WTC11 (cell line): ENCODE data around the gene CASP6. TPM values are rescaled to one million over a fixed set of nuclear protein-coding genes. Genes with fewer than 3 reads are reported as not detected.

Experiments used
- ATAC-seq: fragments of 200-7000 bp; cut with Tn5 transposase; 2 replicates; pipeline ENCODE4 v1.10.0; 2021; ENCODE audit warnings: mild to moderate bottlenecking, moderate library complexity
- CTCF ChIA-PET: fragments of 300-600 bp; sonication (Branson Sonifier 250); formaldehyde crosslinking; loops from one replicate; lab custom pipeline; 2021; ENCODE audit warnings: antibody characterized with exemption; lab: Charles Lee
- POLR2A ChIA-PET: fragments of 350-600 bp; sonication (Branson Sonifier 250); formaldehyde crosslinking; loops from one replicate; lab custom pipeline; 2021; ENCODE audit warnings: antibody characterized with exemption; lab: Charles Lee
- DNase-seq: peaks from one replicate; pipeline ENCODE4 v3.0.0; 2021; ENCODE audit warnings: low spot score
- H3K27ac Mint-ChIP-seq: 2 replicates; pipeline ENCODE4 v1.8.0; 2021; ENCODE audit warnings: mixed read lengths
- H3K27me3 Mint-ChIP-seq: 2 replicates; pipeline ENCODE4 v1.8.0; 2021; ENCODE audit warnings: low read depth, mild to moderate bottlenecking, moderate library complexity, mixed read lengths
- H3K36me3 Mint-ChIP-seq: 2 replicates; pipeline ENCODE4 v1.8.0; 2021; ENCODE audit warnings: mixed read lengths
- H3K4me1 Mint-ChIP-seq: 2 replicates; pipeline ENCODE4 v1.8.0; 2022; ENCODE audit warnings: mixed read lengths
- H3K4me3 Mint-ChIP-seq: 2 replicates; pipeline ENCODE4 v1.8.0; 2021; ENCODE audit warnings: mild to moderate bottlenecking, moderate library complexity, mixed read lengths
- H3K9me3 Mint-ChIP-seq: 2 replicates; pipeline ENCODE4 v1.8.0; 2021; ENCODE audit warnings: mixed read lengths
- AR ChIP-seq: fragments of 250-450 bp; sonication (Bioruptor Pico); IDR thresholded peaks from 2 replicates; pipeline ENCODE4 v1.9.0; 2021; ENCODE audit warnings: mild to moderate bottlenecking
- ATF6 ChIP-seq: sonication (generic); formaldehyde crosslinking; IDR thresholded peaks from 2 replicates; pipeline ENCODE4 v1.8.1; 2023; ENCODE audit warnings: mild to moderate bottlenecking, missing genetic modification reagents
- ERG ChIP-seq: fragments of 250-450 bp; sonication (Bioruptor Pico); IDR thresholded peaks from 2 replicates; pipeline ENCODE4 v1.8.0; 2021; ENCODE audit warnings: mild to moderate bottlenecking
- ESRRA ChIP-seq: sonication (generic); formaldehyde crosslinking; IDR thresholded peaks from 2 replicates; pipeline ENCODE4 v1.8.1; 2022; ENCODE audit warnings: mild to moderate bottlenecking, missing genetic modification reagents, borderline replicate concordance
- HMGXB4 ChIP-seq: sonication (generic); formaldehyde crosslinking; IDR thresholded peaks from 2 replicates; pipeline ENCODE4 v1.8.1; 2023; ENCODE audit warnings: mild to moderate bottlenecking, moderate library complexity, missing genetic modification reagents
- NFE2L1 ChIP-seq: sonication (generic); formaldehyde crosslinking; IDR thresholded peaks from 2 replicates; pipeline ENCODE4 v1.8.1; 2023; ENCODE audit warnings: missing genetic modification reagents
- PRRX2 ChIP-seq: fragments of 250-450 bp; sonication (Bioruptor Pico); IDR thresholded peaks from 2 replicates; pipeline ENCODE4 v1.8.0; 2021; ENCODE audit warnings: mild to moderate bottlenecking
- TP53 ChIP-seq: sonication (generic); formaldehyde crosslinking; IDR thresholded peaks from 2 replicates; pipeline ENCODE4 v1.8.1; 2023; ENCODE audit warnings: mild to moderate bottlenecking, missing genetic modification reagents
- ZNF281 ChIP-seq: sonication (generic); formaldehyde crosslinking; IDR thresholded peaks from 2 replicates; pipeline ENCODE4 v1.8.0; 2023; ENCODE audit warnings: mild to moderate bottlenecking, missing genetic modification reagents
- ZNF512 ChIP-seq: sonication (generic); formaldehyde crosslinking; IDR thresholded peaks from 2 replicates; pipeline ENCODE4 v1.8.1; 2022; ENCODE audit warnings: missing genetic modification reagents, borderline replicate concordance
- total RNA-seq: library from RNA; stranded (reverse); gene quantifications from 3 replicates; pipeline ENCODE4 v1.2.3, GENCODE V29; 2021

Gene CASP6
- total RNA-seq, 1 experiment from 2014 or later = 26.0 TPM

GRCh38 chr4:109640644-109641043, 62.6 kb downstream of the CASP6 start:
- Mint-ChIP-seq H3K36me3 (peaks cover 7% of the 10 kb centered on the region), H3K4me3 (no peak overlapping the region), H3K9me3 (peaks cover 27% of the 10 kb centered on the region)
- no peak for TF ChIP-seq AR (CRISPR knock-in tag)
- TF ChIP-seq HMGXB4 (CRISPR knock-in tag) = no peak
- no peak for TF ChIP-seq TP53 (CRISPR knock-in tag)
- no peak for TF ChIP-seq PRRX2 (CRISPR knock-in tag)
- TF ChIP-seq ZNF281 (CRISPR knock-in tag) = no peak
- no peak for TF ChIP-seq ESRRA
- no peak for TF ChIP-seq ZNF512 (CRISPR knock-in tag)
- no peak for TF ChIP-seq ATF6
- no peak for TF ChIP-seq NFE2L1
- TF ChIP-seq ERG = no peak
- TF ChIP-seq, all 79 proteins: peak for 0
- no peak for DNase-seq
- ChIA-PET CTCF (no interaction called here), POLR2A (no interaction called here)
- ATAC-seq = no peak
- H3K27ac Mint-ChIP-seq = no peak overlapping the region
- no peaks in the 10 kb centered on the region for H3K27me3 Mint-ChIP-seq
- peaks cover 9% of the 10 kb centered on the region for H3K4me1 Mint-ChIP-seq

Other genes starting within 250 kb of the CASP6 start
- 11.2 to 26.8 TPM (median 13.1 TPM) in 3 replicates for gene MCUB, start 143.2 kb downstream of the CASP6 start, total RNA-seq
- 47.3 to 53.9 TPM (median 53.0 TPM) in 3 replicates for gene PLA2G12A, start 26.6 kb upstream of the CASP6 start, total RNA-seq
- 0.16 to 0.25 TPM in 2 of 3 replicates, not detected in the other for gene CFI, start 98.6 kb upstream of the CASP6 start, total RNA-seq
- 26.1 to 32.3 TPM (median 26.9 TPM) in 3 replicates for gene GAR1, start 112.3 kb upstream of the CASP6 start, total RNA-seq
- 0.11 to 0.21 TPM in 2 of 3 replicates, not detected in the other for gene RRH, start 124.5 kb upstream of the CASP6 start, total RNA-seq
- 0.07 to 0.14 TPM (median 0.11 TPM) in 3 replicates for gene LRIT3, start 144.7 kb upstream of the CASP6 start, total RNA-seq
- 2.5 to 2.6 TPM (median 2.5 TPM) in 3 replicates for gene EGF, start 209.4 kb upstream of the CASP6 start, total RNA-seq